Umbilical cord (tissue), 2 donors: ENCODE measurements around the gene PRKCE. TPM values are rescaled to one million over a fixed set of nuclear protein-coding genes. Genes with fewer than 3 reads are reported as not detected.
"Not testable (repeated sequence)": the region's sequence is repeated elsewhere in the genome, so short reads cannot be mapped to it uniquely, and the experiment has no call there.

Experiments used
- DNase-seq: peaks from one replicate; pipeline ENCODE4 v3.0.0-alpha.2; 2015; ENCODE audit warnings: low spot score
- total RNA-seq: library from RNA; depleted of rRNA; stranded (reverse); fragments of >200 nt; gene quantifications from one replicate; pipeline ENCODE4 v1.2.3, GENCODE V29; 2014; ENCODE audit warnings: low replicate concordance; ENCODE audit not compliant: insufficient read depth

PRKCE gene
- total RNA-seq, 1 donor from 2014 or later = 8.2 TPM

DNA sequence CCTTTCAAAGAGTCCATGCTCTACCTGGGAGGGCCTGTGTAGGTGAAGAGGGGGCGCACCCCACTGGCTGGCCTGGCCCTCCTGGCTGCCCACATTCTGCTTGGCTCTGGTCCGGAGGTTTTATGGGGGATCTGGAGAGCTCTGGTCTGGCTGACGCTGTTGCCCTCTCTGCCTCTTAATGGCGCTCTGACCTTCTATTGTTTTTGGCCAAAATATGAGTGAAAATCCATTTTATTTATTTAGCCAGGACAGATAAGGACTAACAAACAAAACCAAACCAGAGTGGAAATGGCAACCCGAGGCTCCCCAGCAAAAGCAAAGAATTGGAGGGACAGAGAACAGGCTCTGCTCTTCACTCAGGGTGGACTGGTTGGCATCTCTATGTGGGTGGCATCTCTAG is 45.7 kb downstream of the PRKCE start:
- DNase-seq = no peak

DNA sequence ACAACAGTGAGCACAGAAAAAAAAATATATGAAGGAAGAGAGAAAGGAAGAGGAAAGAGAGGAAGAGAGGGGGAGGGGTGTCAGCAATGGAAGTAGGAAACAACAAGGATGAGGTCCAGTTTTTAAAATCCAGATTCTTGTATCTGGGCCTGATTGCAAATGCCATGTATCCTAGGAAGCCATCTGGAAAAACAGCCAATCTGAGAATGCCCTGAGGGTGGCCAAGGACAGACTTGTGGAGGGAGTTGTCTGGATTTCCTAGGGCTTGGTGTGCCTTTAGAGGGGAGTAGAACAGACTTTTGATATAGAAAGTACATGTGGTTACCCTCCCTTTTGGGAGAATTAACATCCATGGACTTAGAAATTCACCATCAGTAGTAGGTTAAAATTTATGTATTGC is 47.1 kb downstream of the PRKCE start:
- no peak for DNase-seq

DNA sequence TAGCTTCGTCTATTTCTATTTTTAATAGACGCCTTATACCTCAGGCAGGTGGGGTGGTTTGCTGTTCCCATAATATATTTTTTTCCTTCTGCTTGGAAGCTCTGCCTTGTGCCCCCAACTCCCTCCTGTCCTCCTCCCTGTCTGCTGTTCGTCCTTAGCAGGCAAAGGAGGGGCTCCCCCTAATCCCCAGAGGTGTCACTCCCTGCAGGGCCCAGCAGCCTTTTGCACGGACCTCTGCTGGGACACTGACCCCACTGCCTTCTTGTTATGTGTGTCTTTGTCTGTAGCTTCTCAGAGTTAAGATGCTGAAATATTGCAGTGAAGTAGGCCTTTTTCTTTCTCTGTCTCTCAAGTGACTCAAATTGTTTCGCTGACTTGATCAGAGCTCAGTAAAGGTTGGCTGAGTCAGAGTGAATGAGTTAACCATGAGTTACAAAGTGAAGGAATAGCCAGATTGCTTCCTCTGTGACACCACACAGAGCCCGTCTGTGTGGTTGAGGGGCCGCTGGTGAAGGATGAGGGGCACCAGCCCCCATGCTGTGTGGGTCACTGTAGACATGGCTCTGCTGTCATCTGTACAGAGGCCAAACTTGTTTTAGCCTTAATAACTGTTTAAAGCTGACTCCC is 47.7 kb downstream of the PRKCE start:
- no peak for DNase-seq

DNA sequence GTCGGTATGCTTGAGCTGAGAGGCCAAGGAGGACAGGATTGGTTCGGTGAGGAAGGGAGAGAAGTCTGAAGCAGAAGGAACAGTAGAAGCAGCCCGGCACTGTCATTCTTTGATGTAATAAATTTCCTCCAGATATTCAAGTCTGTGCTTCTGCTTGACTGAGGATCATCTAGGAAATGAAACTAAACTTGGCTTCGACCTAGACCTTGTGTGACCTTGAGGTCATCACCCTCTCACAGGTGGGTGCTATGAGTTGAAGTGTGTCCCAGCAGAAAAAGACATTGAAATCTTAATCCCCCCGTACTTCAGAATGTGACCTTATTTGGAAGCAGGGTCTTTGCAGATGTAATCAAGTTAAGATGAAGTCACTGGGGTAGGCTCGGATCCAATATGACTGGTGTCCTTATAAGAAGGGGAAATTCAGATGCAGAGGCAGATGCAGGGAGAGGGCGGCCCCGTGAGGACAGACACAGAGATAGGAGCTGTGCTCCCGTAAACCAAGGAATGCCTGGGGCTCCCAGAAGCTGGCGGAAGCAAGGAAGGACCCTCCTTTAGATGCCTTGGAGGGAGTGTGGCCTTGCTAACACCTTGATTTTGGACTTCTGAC is 49.0 kb downstream of the PRKCE start:
- no peak for DNase-seq

DNA sequence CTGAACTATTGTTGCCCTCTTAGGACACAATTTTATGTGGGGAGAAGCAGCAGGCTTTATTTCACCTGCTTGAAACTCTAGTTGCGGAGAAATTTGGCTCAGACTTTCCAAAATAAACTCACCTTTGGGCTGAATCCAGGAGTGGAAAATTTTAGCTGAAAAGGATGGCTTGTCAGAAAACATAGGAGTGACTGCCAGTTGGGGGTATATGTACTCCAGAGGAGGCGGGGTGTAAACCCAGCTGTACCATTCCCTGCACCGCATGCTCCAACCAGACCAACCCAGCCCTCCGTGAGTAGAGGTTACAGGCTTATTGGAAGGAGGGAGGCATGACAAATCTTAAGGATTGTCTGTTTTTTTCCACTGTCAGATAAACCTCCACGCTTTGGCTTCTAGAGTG is 53.8 kb downstream of the PRKCE start:
- DNase-seq = no peak

DNA sequence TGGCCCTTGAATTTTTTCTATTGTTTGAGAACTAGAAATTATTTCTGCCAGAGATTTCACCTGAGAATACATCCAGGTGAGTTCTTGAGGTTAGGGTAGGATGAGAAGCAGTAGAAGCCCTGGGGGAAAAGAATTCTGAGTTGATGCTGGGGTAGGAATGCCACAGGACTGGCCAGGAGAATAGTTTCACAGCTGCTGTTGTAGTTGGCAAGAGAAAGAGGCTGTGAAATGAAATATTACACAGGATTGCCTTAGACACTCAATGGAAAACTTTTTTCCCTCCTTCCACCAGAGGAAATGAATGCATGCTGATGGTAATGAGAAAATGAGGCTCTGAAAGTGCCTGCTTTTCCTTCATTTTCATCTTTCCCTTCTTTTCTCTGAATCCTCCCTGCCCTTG is 54.6 kb downstream of the PRKCE start:
- no peak for DNase-seq

DNA sequence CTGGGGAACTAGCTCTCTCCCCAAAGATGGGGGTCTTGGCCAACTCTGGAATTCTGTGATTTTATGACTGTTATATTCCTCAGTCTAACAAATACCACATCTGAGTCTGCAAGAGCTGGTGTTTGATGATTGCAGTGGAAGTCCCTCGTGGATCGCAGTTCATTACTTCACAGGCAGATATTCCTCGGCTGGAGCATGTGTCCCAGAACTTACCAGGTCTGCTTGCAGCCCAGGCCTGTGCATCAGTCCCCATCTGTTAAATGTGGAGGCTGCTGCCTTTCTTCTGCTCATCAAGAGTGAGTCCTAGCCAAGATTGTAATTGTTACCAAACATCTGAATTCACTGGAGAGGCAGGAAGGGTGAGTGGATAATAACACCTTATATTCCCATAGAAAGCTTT is 55.5 kb downstream of the PRKCE start:
- no peak for DNase-seq

DNA sequence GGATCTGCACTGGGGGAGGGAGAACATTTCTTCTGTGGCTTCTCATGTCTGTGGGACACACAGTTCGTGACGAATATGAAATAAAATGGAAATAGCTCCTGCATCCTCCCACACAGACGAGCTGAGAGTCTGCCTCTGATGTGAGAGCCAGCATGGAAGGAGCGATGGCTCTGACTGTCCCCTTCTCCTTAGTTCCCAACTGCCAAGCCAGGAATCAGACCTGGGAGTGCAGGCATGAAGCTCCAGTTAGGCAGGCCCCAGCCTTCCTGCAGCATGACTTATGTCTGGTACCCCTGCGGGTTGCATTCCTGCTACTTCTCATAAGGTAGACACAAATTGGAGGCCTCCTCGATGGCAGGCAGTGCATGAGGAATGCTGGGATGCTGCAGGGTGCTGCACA is 56.2 kb downstream of the PRKCE start:
- no peak for DNase-seq

DNA sequence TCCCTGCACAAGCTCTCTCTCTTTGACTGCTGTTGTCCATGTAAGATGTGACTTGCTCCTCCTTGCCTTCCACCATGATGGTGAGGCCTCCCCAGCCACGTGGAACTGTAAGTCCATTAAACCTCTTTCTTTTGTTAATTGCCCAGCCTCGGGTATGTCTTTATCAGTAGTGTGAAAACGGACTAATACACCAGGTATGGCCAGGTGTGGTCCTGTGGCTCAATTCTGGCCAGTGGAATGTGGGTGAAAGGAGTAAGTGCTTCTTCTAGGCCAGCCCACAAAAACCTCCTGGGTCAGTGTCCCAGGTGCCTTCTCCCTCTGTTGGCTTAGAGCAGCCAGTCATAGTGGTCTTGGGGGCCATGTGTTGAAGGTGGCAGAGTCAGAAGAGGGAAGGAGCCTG is 57.0 kb downstream of the PRKCE start:
- no peak for DNase-seq

DNA sequence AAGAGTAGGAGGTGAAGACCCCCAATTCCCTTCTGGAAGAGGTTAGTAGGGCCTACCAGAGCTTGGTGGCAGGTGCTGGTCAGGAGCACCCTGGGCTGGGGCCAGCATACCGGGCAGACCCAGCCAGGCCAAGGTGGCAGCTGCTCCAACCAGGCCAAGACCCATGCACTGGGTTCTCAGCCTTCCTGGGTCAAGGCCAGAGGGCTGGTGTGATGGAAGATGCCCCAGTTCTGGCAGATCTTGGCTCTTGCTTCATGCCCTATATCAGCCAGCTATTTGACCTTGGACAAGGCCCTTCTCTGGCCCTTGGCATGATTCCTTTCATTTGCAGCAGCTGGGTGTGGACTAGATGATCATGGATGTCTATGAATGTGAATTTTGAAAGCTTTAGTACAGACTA is 57.7 kb downstream of the PRKCE start:
- no peak for DNase-seq

DNA sequence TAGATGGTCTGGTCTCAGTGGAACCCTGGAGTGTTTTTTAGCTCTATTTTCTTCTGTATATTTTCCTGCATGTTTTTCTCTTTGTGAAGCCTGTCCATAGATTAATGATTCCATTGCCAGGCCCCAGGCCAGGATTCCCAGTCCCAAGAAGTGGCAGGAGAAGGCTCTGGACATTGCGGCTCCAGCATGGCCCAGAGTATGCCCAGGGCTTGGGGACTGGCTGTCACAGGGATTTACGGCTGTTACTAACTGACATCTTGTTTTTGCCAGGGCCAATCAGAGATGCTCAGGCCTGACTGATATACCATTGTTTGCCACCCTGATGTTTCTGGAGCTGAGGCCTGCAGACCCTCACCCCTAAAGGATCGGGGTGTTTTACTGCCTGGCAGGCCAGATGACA is 59.0 kb downstream of the PRKCE start:
- DNase-seq = no peak

DNA sequence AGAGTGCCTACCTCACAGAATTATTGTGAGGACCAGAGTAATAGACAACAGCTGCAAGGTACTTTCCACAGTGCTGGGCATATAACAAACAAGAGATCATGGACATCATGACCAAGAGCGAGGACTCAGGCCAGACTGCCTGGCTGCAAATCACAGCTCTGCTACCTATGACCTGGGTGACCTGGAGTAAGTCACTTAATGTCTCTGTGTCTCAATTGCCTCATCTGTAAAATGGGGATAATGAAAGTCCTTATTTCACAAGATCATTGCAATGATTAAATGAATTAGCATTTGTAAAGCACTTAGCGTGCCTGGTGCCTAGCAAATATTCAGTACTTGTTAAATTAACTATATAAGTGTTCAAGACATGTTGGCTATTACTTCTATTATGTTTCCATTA is 59.7 kb downstream of the PRKCE start:
- DNase-seq = no peak

DNA sequence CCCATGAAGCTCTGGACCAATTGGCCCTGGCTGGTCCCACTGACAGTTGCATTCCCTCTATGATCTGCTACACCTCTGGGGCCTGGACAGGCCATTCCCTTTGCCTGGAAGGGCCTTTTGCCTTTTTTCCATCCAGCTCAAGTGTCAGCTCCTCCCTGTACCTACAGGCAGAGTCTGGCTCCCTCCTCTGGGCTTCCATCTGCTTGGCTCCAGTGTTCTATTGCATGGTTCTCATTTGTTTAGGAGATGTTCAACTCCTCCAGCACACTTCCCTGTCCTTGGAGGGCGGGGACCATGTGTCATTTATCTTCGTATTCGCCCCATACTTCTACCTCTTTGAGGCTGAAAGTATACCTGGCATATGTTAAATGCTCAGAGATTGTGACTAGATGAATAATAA is 61.1 kb downstream of the PRKCE start:
- DNase-seq = no peak

DNA sequence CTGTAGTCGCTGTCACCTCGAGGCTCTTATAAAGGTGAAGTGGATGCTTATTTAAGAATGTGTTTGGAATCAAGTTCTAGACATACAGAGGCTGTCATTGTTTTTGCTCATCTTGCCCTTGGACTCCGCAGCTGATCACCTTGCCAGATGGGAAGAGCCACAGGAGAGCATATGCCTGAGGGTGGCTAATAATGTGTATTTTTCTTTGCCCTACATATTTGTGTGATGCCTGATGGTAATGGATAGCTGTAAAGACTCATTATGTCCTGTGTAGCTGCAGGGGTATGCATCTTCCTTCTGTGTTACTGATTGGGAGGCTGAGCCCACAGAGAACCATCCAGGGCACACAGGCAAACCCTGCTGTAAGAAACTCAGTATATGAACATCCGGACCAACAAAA is 61.7 kb downstream of the PRKCE start:
- DNase-seq = no peak

DNA sequence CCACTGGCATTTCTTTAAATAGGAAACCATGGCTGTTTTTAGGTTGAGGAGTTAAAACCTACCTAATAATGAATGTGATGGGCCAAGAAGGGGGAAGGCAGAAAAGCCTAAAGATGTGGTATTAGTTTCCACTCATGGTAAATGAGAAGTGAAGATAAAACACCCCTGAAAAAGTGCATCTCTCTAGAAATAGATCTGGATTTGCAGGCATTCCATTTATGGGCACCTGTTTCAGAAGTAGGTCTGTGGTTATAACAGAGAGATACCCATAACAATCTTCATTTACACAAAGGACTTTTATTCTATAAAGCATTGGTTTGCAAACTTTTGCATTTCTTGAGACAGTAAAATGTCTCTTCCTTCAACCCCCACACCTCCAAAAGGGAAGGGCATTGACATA is 62.1 kb downstream of the PRKCE start:
- no peak for DNase-seq

DNA sequence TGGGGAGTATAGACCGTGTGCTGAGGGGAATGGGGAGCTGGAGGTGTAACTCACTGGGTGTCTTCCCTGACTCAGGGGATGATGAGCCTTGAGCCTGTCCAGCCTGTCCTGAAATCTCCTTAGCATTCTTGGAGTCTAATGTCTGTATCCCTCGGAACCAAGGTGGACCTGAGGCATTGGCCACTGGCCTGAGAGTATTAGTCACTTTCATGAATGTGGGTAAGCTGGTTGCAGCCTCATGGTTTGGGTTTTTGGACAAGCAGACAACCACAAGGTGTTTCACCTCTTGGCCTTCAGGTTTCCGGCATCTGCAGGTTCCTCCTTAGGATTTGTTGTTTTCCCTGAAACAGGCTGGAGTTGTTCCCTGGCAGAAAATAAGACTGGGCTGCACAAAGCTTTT is 63.2 kb downstream of the PRKCE start:
- DNase-seq = no peak

DNA sequence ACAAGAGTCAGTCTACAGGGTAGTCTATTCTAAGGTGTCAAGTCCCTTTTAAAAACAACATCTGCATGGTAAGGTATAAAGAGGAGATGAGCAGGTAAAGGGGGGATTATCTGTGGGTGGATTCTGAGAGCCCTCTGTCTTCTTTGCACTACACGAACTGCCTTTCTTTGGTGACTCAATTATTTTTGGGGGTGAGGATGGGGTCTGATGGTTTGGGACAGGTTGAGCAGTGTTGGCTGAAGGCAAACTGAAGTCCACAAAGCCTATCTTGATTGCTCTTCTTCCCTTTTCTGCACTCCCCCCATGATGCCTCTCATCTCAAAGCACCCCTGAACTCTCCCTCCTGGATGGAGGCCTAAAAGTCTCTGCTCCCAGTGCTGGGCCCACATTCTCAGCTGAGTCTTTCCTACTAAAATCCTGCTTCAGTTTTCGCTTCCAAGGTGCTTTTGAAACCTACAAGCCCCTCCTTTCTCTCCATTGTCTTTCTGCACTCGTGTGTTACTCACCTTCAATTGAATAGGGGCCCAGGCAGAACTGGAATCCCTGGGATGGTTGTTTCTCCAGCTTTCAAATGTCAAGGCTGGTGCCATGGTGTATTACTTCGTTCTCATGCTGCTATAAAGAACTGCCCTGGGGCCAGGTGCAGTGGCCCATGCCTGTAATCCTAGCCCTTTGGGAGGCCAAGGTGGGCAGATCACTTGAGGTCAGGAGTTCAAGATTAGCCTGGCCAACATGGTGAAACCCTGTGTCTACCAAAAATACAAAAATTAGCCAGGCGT is 64.3 kb downstream of the PRKCE start:
- DNase-seq = no peak

DNA sequence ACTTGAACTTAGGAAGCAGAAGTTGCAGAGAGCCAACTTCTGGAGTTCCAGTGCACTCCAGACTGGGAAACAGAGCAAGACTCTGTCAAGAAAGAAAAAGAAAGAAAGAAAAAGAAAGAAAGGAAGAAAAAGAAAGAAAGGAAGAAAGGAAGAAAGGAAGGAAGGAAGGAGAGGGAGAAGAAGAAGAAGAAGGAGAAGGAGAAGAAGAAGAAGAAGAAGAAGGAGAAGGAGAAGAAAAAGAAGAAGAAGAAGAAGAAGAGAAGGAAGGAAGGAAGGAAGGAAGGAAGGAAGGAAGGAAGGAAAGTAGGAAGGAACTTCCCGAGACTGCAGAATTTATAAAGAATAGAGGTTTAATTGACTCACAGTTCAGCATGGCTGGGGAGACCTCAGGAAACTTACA is 65.0 kb downstream of the PRKCE start:
- DNase-seq = not testable (repeated sequence)

DNA sequence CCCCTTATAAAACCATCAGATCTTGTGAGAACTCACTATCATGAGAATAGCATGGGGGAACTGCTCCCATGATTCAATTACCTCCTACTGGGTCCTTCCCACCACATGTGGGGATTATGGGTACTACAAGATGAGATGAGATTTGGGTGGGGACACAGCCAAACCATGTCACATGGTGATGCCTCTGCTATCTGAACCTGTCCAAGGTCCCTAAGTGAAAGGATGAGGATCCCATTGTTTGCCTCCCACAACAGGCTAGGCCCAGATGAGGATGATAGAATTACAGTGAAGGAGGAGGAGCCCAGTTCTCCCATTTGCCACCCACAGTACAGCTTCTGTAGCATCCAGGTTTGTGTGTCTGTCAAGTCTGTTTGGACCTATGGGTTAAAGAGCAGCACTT is 65.4 kb downstream of the PRKCE start:
- no peak for DNase-seq

DNA sequence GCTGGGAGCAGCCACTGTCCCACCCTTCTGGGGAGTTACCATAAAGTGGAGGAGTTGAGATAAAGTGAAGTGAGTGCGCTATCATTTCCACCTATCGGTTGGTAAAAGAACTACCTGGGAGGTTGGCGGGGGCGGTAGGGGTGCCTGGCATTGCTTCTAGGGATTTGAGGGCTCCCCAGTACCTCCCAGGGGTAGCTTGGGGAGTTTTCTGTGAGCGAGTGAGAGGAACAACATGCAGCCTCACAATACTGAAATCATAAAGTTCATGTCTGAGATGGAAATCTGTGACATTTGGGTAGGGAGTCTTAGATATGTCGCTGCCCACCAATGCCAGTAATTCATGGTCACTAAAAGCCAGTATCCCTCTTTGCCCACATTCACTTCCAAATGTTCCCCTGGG is 68.7 kb downstream of the PRKCE start:
- DNase-seq = no peak

DNA sequence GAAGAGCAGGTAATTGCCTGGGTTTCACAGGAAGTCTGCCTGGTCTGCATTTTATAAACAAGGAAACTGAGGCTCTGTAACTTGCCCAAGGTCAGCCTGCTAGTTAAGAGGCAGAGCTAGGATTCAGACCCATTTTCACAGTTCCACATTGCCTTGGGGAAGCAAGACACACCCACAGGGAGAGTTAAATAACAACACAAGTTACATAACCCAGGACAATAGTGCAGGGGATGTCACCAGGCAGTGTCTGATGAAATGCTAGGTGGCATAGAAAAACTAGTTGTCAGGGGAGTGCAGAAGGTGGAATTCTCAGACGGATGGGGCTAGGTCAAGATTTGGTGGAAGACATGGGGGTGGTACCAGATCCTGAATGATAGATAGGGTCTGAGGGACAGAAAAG is 69.7 kb downstream of the PRKCE start:
- DNase-seq = no peak

DNA sequence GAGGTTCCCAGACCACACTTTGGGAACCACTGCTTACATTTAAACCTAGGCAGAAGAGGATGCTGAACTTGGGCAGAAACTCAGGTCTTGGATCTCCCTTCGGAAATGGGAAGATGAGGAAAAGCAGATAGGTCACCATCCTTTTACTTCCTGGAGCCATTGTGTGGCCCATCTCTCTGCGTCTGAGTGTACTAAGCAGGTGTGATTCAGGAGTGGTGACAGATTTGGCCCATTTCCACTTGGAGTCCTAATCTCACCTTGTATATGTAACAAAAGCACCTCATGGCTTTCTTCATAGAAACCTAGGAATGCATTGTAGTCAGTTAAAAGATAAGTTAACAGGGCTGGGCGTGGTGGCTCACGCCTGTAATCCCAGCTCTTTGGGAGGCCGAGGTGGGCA is 71.0 kb downstream of the PRKCE start:
- no peak for DNase-seq

DNA sequence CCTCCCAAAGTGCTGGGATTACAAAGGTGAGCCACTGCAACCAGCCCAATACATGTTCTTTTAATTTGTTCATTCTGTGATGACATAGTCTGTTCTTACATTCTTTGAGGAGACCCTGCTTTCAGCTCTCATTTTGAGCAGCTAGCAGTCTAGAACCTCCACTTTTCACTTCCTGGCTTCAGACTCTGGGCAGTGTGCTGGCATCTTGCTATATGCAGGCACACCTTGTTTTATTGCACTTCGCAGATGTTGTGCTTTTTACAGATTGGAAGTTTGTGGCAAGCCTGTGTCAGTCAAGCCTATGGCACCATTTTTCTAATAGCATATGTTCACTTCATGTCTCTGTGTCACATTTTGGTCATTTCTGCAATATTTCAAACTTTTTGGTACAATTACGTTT is 72.4 kb downstream of the PRKCE start:
- no peak for DNase-seq
